ENCODE data around the gene TBRG4. TPM values are rescaled to one million over a fixed set of nuclear protein-coding genes. Genes with fewer than 3 reads are reported as not detected.
A peak's percentile ranks its signal among the peaks of the same experiment; 100 is the strongest.

Gene TBRG4
- total RNA-seq, 1 donor from 2014 or later: 107 TPM

- DNase-seq (ENCODE audit: low read depth): no peak
These were observed 34.4 kb upstream of the TBRG4 start for GRCh38 chr7:45145881-45146280.

GRCh38 chr7:45143616-45144015 lies 32.1 kb upstream of the TBRG4 start:
- no peak for DNase-seq (ENCODE audit: low read depth)

GRCh38 chr7:45140827-45141226 lies 29.3 kb upstream of the TBRG4 start:
- DNase-seq (ENCODE audit: low read depth): no peak

- no peak for DNase-seq (ENCODE audit: low read depth)
These were observed 27.2 kb upstream of the TBRG4 start for GRCh38 chr7:45138433-45139267.

GRCh38 chr7:45136106-45137060 lies 24.9 kb upstream of the TBRG4 start:
- DNase-seq (ENCODE audit: low read depth): peak; percentile 90

GRCh38 chr7:45133877-45134276 lies 22.4 kb upstream of the TBRG4 start:
- no peak for DNase-seq (ENCODE audit: low read depth)

GRCh38 chr7:45133352-45133751 lies 21.9 kb upstream of the TBRG4 start:
- DNase-seq (ENCODE audit: low read depth): no peak

- DNase-seq (ENCODE audit: low read depth): peak; percentile 54
These were observed 21.3 kb upstream of the TBRG4 start for GRCh38 chr7:45132708-45133320.

GRCh38 chr7:45131891-45132290 lies 20.4 kb upstream of the TBRG4 start:
- no peak for DNase-seq (ENCODE audit: low read depth)

GRCh38 chr7:45130910-45131309 lies 19.4 kb upstream of the TBRG4 start:
- no peak for DNase-seq (ENCODE audit: low read depth)

GRCh38 chr7:45129906-45130305 lies 18.4 kb upstream of the TBRG4 start:
- DNase-seq (ENCODE audit: low read depth): no peak

GRCh38 chr7:45129181-45129800 lies 17.8 kb upstream of the TBRG4 start:
- DNase-seq (ENCODE audit: low read depth): no peak

- DNase-seq (ENCODE audit: low read depth): no peak
These were observed 15.4 kb upstream of the TBRG4 start for GRCh38 chr7:45126920-45127319.

GRCh38 chr7:45126201-45126600 lies 14.7 kb upstream of the TBRG4 start:
- DNase-seq (ENCODE audit: low read depth): no peak

GRCh38 chr7:45125193-45125904 lies 13.9 kb upstream of the TBRG4 start:
- DNase-seq (ENCODE audit: low read depth): no peak

GRCh38 chr7:45123913-45124710 lies 12.6 kb upstream of the TBRG4 start:
- DNase-seq (ENCODE audit: low read depth): no peak

GRCh38 chr7:45122975-45123860 lies 11.7 kb upstream of the TBRG4 start:
- no peak for DNase-seq (ENCODE audit: low read depth)

- DNase-seq (ENCODE audit: low read depth): no peak
These were observed 8.1 kb upstream of the TBRG4 start for GRCh38 chr7:45119550-45119949.

GRCh38 chr7:45118889-45119331 lies 7.4 kb upstream of the TBRG4 start:
- DNase-seq (ENCODE audit: low read depth): no peak

All from myocyte (in vitro differentiated cells).